Measurements from ENCODE around the gene NDUFC2. TPM values are rescaled to one million over a fixed set of nuclear protein-coding genes. Genes with fewer than 3 reads are reported as not detected.
"Not testable (repeated sequence)": the region's sequence is repeated elsewhere in the genome, so short reads cannot be mapped to it uniquely, and the experiment has no call there.

NDUFC2 gene
- total RNA-seq, 1 donor from 2014 or later = 208 TPM

DNA sequence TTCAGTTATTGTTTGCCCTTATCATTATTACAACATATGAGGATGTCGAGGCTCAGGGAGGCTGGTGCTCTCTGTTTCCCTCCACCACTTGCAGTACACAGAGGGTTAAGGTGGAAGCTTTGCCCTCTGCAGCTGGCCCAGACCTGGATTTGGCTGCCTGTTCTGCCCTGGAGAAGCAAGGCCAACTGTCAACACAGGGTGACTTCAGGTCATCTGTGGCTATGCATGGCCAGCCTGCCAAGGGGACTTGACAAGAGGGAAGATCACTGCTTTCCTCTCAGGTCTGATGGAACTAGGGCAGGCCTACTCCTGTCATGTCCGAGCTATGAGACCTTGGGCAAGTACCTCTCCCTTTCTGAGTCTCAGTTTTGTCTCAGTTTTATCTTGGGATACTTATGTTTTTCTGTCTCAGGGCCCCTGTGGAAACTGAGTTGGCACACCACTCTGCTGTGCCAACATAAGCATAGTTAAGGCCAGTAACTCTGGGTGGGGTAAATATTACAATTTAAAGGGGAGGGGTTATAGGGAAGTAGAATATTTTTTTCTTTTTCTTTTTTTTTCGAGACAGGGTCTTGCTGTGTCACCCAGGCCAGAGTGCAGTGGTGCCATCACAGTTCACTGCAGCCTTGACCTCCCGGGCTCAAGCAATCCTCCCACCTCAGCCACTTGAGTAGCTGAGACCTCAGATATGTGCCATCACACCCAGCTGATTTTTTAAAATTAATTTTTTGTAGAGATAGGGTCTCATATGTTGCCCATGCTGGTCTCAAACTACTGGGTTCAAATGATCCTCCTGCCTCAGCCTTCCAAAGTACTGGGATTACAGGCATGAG lies 18.4 kb downstream of the NDUFC2 start:
- Mint-ChIP-seq H3K4me1 (ENCODE audit: low read depth) (no peaks in the 10 kb centered on the region), H3K36me3 (ENCODE audit: low read depth) (no peaks in the 10 kb centered on the region), H3K9me3 (no peaks in the 10 kb centered on the region), H3K27me3 (ENCODE audit: low read depth) (no peaks in the 10 kb centered on the region), H3K4me3 (ENCODE audit: low read depth) (no peak overlapping the region), H3K27ac (no peak overlapping the region)
- no peak for DNase-seq (ENCODE audit: low spot score)
- intact Hi-C loops (cut with micrococcal nuclease) = no loop called here

DNA sequence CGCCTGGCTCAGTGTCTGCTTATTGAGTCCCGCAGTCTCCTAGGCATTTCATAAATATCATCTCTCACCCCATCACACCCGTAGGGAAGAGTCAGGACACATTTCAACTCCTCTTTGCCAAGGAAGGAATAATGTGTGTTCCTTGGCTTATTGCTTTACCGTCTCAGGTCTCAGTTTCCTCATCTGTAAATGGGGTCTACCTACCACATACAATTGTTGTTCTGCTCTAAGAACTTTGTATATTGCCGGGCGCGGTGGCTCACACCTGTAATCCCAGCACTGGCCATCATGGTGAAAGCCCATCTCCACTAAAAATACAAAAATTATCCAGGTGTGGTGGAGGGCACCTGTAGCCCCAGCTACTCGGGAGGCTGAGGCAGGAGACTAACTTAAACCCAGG lies 19.1 kb downstream of the NDUFC2 start:
- intact Hi-C loops (cut with micrococcal nuclease) = no loop called here
- H3K4me3 Mint-ChIP-seq (ENCODE audit: low read depth) = no peak overlapping the region
- no peak for DNase-seq (ENCODE audit: low spot score)
- H3K9me3 Mint-ChIP-seq = no peaks in the 10 kb centered on the region
- H3K4me1 Mint-ChIP-seq (ENCODE audit: low read depth) = no peaks in the 10 kb centered on the region
- no peaks in the 10 kb centered on the region for H3K36me3 Mint-ChIP-seq (ENCODE audit: low read depth)
- H3K27me3 Mint-ChIP-seq (ENCODE audit: low read depth) = no peaks in the 10 kb centered on the region
- no peak overlapping the region for H3K27ac Mint-ChIP-seq

DNA sequence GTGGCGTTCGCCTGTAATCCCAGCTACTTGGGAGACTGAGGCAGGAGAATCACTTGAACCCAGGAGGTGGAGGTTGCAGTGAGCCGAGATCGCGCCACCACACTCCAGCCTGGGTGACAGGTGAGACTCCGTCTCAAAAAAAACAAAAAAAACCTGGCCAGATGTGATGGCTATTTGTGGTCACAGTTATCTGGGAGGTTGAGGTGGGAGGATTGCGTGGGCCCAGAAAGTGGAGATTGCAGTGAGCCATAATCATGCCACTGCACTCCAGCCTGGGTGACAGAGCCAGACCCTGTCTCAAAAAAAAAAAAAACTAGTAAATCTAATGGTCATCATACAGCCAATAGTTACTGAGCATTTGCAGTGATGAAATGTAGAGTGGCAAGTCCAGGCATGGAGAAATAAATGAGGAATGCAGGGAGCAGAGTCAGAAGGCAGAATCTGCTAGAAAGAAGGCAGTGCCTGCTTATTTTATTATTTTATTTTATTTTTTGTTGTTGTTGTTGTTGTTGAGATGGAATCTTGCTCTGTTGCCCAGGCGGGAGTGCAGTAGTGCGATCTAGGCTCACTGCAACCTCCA lies 19.8 kb downstream of the NDUFC2 start:
- H3K4me3 Mint-ChIP-seq (ENCODE audit: low read depth); intact Hi-C loops (cut with micrococcal nuclease); H3K27me3 Mint-ChIP-seq (ENCODE audit: low read depth); H3K36me3 Mint-ChIP-seq (ENCODE audit: low read depth); H3K27ac Mint-ChIP-seq; H3K9me3 Mint-ChIP-seq; H3K4me1 Mint-ChIP-seq (ENCODE audit: low read depth); DNase-seq (ENCODE audit: low spot score): not testable (repeated sequence)

DNA sequence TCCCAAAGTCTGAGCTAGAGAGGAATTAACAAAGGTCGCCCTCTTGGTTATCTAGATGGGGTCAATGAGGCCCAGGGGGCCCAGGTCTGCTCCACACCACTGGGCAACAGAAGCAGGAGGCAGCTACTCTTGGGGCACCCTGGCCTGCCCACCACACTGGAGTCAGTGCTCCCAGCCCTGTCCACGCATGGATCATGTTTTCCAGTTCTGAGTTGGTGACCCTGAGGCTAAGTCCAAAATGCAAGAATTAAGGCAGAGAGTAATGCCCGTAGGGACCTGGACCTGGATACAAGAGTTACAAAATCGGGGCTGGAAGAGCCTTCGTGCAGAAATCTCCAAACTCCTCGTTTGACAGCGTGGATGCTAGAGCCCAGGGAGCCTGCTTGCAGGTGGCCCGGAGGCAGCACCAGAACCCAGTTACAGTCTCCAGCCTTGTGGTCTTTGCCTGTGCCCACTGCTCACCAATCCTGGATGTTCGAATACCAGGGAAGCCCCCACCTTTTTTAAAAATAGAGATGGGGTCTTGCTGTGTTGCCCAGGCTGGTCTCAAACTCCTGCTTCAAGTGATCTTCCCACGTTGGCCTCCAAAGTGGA lies 22.1 kb downstream of the NDUFC2 start:
- Mint-ChIP-seq H3K36me3 (ENCODE audit: low read depth) (no peaks in the 10 kb centered on the region), H3K27ac (no peak overlapping the region), H3K4me3 (ENCODE audit: low read depth) (no peak overlapping the region), H3K9me3 (no peaks in the 10 kb centered on the region), H3K27me3 (ENCODE audit: low read depth) (no peaks in the 10 kb centered on the region), H3K4me1 (ENCODE audit: low read depth) (no peaks in the 10 kb centered on the region)
- DNase-seq (ENCODE audit: low spot score) = no peak
- intact Hi-C loops (cut with micrococcal nuclease) = no loop called here

DNA sequence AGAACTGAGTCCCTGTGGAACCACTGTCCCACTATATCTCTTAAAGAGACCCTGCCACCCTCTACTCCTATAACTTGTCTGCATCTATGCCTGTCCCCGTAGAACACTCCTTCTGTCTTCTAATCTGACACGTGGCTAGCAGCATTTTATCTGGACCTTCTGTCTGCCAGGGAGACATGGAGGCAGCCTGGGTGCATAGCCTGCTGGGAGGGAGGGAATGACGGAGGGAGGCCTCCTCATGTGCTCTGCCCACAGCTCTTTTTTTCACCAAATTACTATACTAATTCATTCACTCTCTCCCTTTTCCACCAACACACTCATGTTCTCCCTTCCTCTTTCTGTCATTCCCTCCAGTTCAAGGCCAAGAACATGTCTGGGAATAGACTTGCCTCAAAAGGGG lies 23.6 kb downstream of the NDUFC2 start:
- DNase-seq (ENCODE audit: low spot score) = no peak
- H3K36me3 Mint-ChIP-seq (ENCODE audit: low read depth) = no peaks in the 10 kb centered on the region
- no peaks in the 10 kb centered on the region for H3K27me3 Mint-ChIP-seq (ENCODE audit: low read depth)
- no peaks in the 10 kb centered on the region for H3K4me1 Mint-ChIP-seq (ENCODE audit: low read depth)
- no peaks in the 10 kb centered on the region for H3K9me3 Mint-ChIP-seq
- H3K27ac Mint-ChIP-seq = no peak overlapping the region
- no peak overlapping the region for H3K4me3 Mint-ChIP-seq (ENCODE audit: low read depth)
- intact Hi-C loops (cut with micrococcal nuclease) = no loop called here

- Mint-ChIP-seq H3K36me3 (ENCODE audit: low read depth) (no peaks in the 10 kb centered on the region), H3K27me3 (ENCODE audit: low read depth) (no peaks in the 10 kb centered on the region), H3K27ac (no peak overlapping the region), H3K9me3 (no peaks in the 10 kb centered on the region), H3K4me3 (ENCODE audit: low read depth) (no peak overlapping the region), H3K4me1 (ENCODE audit: low read depth) (peaks cover 5% of the 10 kb centered on the region)
- DNase-seq (ENCODE audit: low spot score) = no peak
- intact Hi-C loops (cut with micrococcal nuclease) = no loop called here
Measured at GRCh38 chr11:78054971-78055370, 24.7 kb downstream of the NDUFC2 start.

- DNase-seq (ENCODE audit: low spot score) = no peak
- Mint-ChIP-seq H3K9me3 (no peaks in the 10 kb centered on the region), H3K36me3 (ENCODE audit: low read depth) (no peaks in the 10 kb centered on the region), H3K27me3 (ENCODE audit: low read depth) (no peaks in the 10 kb centered on the region), H3K4me1 (ENCODE audit: low read depth) (peaks cover 7% of the 10 kb centered on the region), H3K27ac (no peak overlapping the region), H3K4me3 (ENCODE audit: low read depth) (no peak overlapping the region)
- intact Hi-C loops (cut with micrococcal nuclease) = no loop called here
Measured at GRCh38 chr11:78050964-78051831, 28.5 kb downstream of the NDUFC2 start.

DNA sequence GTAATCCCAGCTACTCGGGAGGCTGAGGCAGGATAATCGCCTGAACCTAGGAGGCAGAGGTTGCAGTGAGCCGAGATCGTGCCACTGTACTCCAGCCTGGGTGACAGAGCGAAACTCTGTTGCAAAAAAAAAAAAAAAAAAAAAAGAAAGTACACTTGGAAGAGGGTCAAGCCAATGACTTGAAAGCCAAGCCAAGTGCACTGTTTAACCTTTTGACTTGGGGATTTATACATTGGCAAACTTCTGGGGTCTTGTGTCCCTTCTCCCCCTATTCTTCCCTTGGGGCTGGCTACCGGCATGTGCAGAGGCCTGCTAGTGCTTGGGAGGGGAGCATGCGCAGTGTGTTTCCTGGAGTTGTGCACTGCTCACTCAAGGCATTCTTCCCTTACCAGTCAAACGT lies 30.3 kb downstream of the NDUFC2 start:
- no peaks in the 10 kb centered on the region for H3K36me3 Mint-ChIP-seq (ENCODE audit: low read depth)
- DNase-seq (ENCODE audit: low spot score) = no peak
- no peaks in the 10 kb centered on the region for H3K27me3 Mint-ChIP-seq (ENCODE audit: low read depth)
- intact Hi-C loops (cut with micrococcal nuclease) = no loop called here
- no peak overlapping the region for H3K4me3 Mint-ChIP-seq (ENCODE audit: low read depth)
- H3K9me3 Mint-ChIP-seq = no peaks in the 10 kb centered on the region
- H3K4me1 Mint-ChIP-seq (ENCODE audit: low read depth) = peaks cover 13% of the 10 kb centered on the region
- H3K27ac Mint-ChIP-seq = no peak overlapping the region

DNA sequence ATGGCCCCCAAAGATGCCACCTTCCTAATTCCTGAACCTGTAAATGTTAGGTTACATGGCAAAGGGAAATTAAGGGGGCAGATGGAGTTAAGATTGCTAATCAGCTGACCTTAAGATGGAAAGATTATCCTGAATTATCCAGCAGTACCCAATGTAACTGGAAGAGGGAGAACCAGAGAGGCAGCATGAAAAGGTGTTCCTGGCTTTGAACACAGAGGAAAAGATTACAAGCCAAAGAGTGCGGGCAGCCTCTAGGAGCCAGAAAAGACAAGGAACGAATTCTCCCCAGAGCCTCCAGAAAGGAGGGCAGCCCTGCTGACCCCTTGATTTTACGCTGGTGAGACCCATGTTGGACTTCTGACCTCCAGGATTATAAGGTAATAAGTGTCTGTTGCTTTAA lies 31.1 kb downstream of the NDUFC2 start:
- H3K27me3 Mint-ChIP-seq (ENCODE audit: low read depth) = no peaks in the 10 kb centered on the region
- no peaks in the 10 kb centered on the region for H3K36me3 Mint-ChIP-seq (ENCODE audit: low read depth)
- H3K4me3 Mint-ChIP-seq (ENCODE audit: low read depth) = no peak overlapping the region
- peaks cover 13% of the 10 kb centered on the region for H3K4me1 Mint-ChIP-seq (ENCODE audit: low read depth)
- no peak overlapping the region for H3K27ac Mint-ChIP-seq
- no peaks in the 10 kb centered on the region for H3K9me3 Mint-ChIP-seq
- intact Hi-C loops (cut with micrococcal nuclease) = no loop called here
- no peak for DNase-seq (ENCODE audit: low spot score)

GRCh38 chr11:78046486-78046854 lies 33.2 kb downstream of the NDUFC2 start:
- intact Hi-C loops (cut with micrococcal nuclease) = no loop called here
- Mint-ChIP-seq H3K27me3 (ENCODE audit: low read depth) (no peaks in the 10 kb centered on the region), H3K27ac (no peak overlapping the region), H3K9me3 (no peaks in the 10 kb centered on the region), H3K4me1 (ENCODE audit: low read depth) (peaks cover 13% of the 10 kb centered on the region), H3K4me3 (ENCODE audit: low read depth) (no peak overlapping the region), H3K36me3 (ENCODE audit: low read depth) (no peaks in the 10 kb centered on the region)
- DNase-seq (ENCODE audit: low spot score) = no peak

DNA sequence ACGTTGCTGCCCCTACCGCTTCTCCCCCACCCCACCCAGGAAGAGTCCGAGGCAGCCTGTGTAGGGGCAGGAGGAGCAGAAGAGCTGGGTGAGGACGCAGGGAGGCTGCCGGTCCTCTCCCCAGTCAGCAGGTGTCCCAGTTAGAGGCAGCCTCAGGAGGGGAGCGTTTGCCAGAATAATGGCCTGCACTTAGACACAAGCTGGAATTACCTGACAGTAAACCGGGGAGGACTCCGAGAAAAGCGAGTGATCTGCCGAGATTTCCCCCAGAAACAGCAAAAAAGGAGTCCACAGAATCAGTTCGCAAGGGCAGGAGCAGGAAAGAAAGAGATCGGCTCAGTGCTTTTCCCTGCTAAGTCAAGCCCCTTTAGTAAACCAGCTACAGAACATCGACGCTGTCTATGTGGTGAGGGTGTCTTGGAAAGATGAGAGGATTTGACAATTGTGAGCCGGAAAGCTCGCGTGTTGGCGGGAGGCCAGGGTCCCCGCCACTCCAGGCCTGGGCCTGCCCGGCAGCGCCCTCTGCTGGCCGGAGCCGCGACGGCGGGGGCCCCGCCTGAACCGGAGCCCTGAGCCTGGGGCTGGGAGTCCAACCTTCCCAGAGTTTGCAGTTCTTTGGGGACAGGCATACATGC lies 33.7 kb downstream of the NDUFC2 start:
- intact Hi-C loops (cut with micrococcal nuclease) = no loop called here
- peak; percentile 61 for DNase-seq (ENCODE audit: low spot score)
- Mint-ChIP-seq H3K27me3 (ENCODE audit: low read depth) (no peaks in the 10 kb centered on the region), H3K27ac (no peak overlapping the region), H3K4me1 (ENCODE audit: low read depth) (peaks cover 13% of the 10 kb centered on the region), H3K4me3 (ENCODE audit: low read depth) (peak overlapping the region; percentile 21), H3K36me3 (ENCODE audit: low read depth) (no peaks in the 10 kb centered on the region), H3K9me3 (no peaks in the 10 kb centered on the region)

- H3K36me3 Mint-ChIP-seq (ENCODE audit: low read depth) = no peaks in the 10 kb centered on the region
- H3K4me1 Mint-ChIP-seq (ENCODE audit: low read depth) = peaks cover 17% of the 10 kb centered on the region
- intact Hi-C loops (cut with micrococcal nuclease) = no loop called here
- DNase-seq (ENCODE audit: low spot score) = no peak
- no peak overlapping the region for H3K27ac Mint-ChIP-seq
- H3K9me3 Mint-ChIP-seq = no peaks in the 10 kb centered on the region
- H3K4me3 Mint-ChIP-seq (ENCODE audit: low read depth) = no peak overlapping the region
- H3K27me3 Mint-ChIP-seq (ENCODE audit: low read depth) = no peaks in the 10 kb centered on the region
Measured at GRCh38 chr11:78044706-78045105, 35.0 kb downstream of the NDUFC2 start.

Data from activated T-helper 2 cell treated with anti-CD3 and anti-CD28 coated beads, Interferon-gamma antibody, Interleukin-2, Interleukin-4, amounts not matched to agents 10 μg/mL and 5 μg/mL and 100 μg/mL, durations not matched to agents 14 hours and 24 hours and 36 hours (primary cell).